CD14-positive monocyte (primary cell): Measurements from ENCODE around the gene HEXB. TPM values are rescaled to one million over a fixed set of nuclear protein-coding genes. Genes with fewer than 3 reads are reported as not detected.
A peak's percentile ranks its signal among the peaks of the same experiment; 100 is the strongest.

Source experiments
- DNase-seq, 3 donors: peaks; one replicate each; pipeline ENCODE4 v3.0.0-alpha.2; 2011 to 2022
- H2AFZ ChIP-seq: 2 replicates; pipeline ENCODE4 v1.6.0; 2012; ENCODE audit warnings: mild to moderate bottlenecking, low read depth, low read length, inconsistent platforms; ENCODE audit not compliant: insufficient read depth, poor library complexity, severe bottlenecking
- H3K27ac ChIP-seq, 2 donors: 1 replicate in 1 of 2; 2 replicates in 1 of 2; pipeline ENCODE4 v1.5.1; 2012 to 2013; ENCODE audit warnings: low read length in 2 of 2, control low read depth in 1 of 2, inconsistent platforms in 1 of 2, low read depth in 1 of 2, mild to moderate bottlenecking in 1 of 2
- H3K27me3 ChIP-seq, 2 donors: one replicate each; pipeline versions ENCODE4 v1.6.0 to v1.6.1; 2011 to 2013; ENCODE audit warnings: low read length in 2 of 2; ENCODE audit not compliant: control insufficient read depth in 2 of 2, insufficient read depth in 2 of 2
- H3K36me3 ChIP-seq, 2 donors: replicated peaks in 1 of 2; 1 replicate in 1 of 2; 2 replicates in 1 of 2; pipeline versions ENCODE4 v1.5.1 to v1.6.1; 2012 to 2013; ENCODE audit warnings: low read length in 2 of 2, control low read depth in 1 of 2, inconsistent platforms in 1 of 2, mild to moderate bottlenecking in 1 of 2; ENCODE audit not compliant: insufficient read depth in 2 of 2, control insufficient read depth in 1 of 2
- H3K4me1 ChIP-seq, 2 donors: 1 replicate in 1 of 2; 2 replicates in 1 of 2; pipeline versions ENCODE4 v1.5.1 to v1.6.1; 2012 to 2013; ENCODE audit warnings: low read length in 2 of 2, control low read depth in 1 of 2, inconsistent platforms in 1 of 2, mild to moderate bottlenecking in 1 of 2, moderate library complexity in 1 of 2; ENCODE audit not compliant: insufficient read depth in 2 of 2, control insufficient read depth in 1 of 2
- H3K4me2 ChIP-seq: replicated peaks from 2 replicates; pipeline ENCODE3; 2012; ENCODE audit warnings: low read length, moderate library complexity, mild to moderate bottlenecking; ENCODE audit not compliant: poor library complexity, severe bottlenecking; ENCODE audit errors: extremely low read depth
- H3K4me3 ChIP-seq, 3 experiments: fragments of 200-600 bp in 1 of 3; sonication (generic) in 1 of 3; replicated peaks in 1 of 3; 1 replicate in 2 of 3; 2 replicates in 1 of 3; pipeline ENCODE4 v1.5.1; 2011 to 2013; ENCODE audit warnings: low read length in 3 of 3, mild to moderate bottlenecking in 3 of 3, control low read depth in 2 of 3, low read depth in 2 of 3, inconsistent platforms in 1 of 3, moderate library complexity in 1 of 3
- H3K79me2 ChIP-seq: 2 replicates; pipeline ENCODE4 v1.6.0; 2012; ENCODE audit warnings: mild to moderate bottlenecking, control low read depth, inconsistent platforms, low read length, moderate library complexity; ENCODE audit not compliant: insufficient read depth
- H3K9ac ChIP-seq: 2 replicates; pipeline ENCODE4 v1.6.0; 2017; ENCODE audit warnings: low read length, mild to moderate bottlenecking; ENCODE audit not compliant: insufficient read depth, poor library complexity, severe bottlenecking
- H3K9me3 ChIP-seq, 2 donors: replicated peaks in 1 of 2; 1 replicate in 1 of 2; 2 replicates in 1 of 2; pipeline versions ENCODE4 v1.5.1 to v1.6.1; 2012 to 2013; ENCODE audit warnings: low read length in 2 of 2, control low read depth in 1 of 2; ENCODE audit not compliant: control insufficient read depth in 1 of 2, insufficient read depth in 1 of 2
- H4K20me1 ChIP-seq: 2 replicates; pipeline ENCODE4 v1.6.0; 2012; ENCODE audit warnings: mild to moderate bottlenecking, low read length, control low read depth, moderate library complexity; ENCODE audit not compliant: insufficient read depth
- H3K27ac Mint-ChIP-seq, 7 donors: one replicate each; pipeline ENCODE4 v1.8.0; 2020; ENCODE audit warnings: mild to moderate bottlenecking in 7 of 7, mixed read lengths in 7 of 7, moderate library complexity in 6 of 7, inconsistent platforms in 2 of 7
- H3K27me3 Mint-ChIP-seq, 3 donors: one replicate each; pipeline ENCODE4 v1.8.0; 2021 to 2022; ENCODE audit warnings: low read depth in 3 of 3, mild to moderate bottlenecking in 3 of 3, mixed read lengths in 3 of 3, moderate library complexity in 3 of 3, inconsistent platforms in 1 of 3
- H3K36me3 Mint-ChIP-seq, 2 donors: one replicate each; pipeline ENCODE4 v1.8.0; 2020; ENCODE audit warnings: mixed read lengths in 2 of 2, inconsistent platforms in 1 of 2, mild to moderate bottlenecking in 1 of 2
- H3K4me1 Mint-ChIP-seq: one replicate; pipeline ENCODE4 v1.8.0; 2020; ENCODE audit warnings: mild to moderate bottlenecking, mixed read lengths
- H3K4me3 Mint-ChIP-seq, 2 donors: one replicate each; pipeline ENCODE4 v1.8.0; 2020; ENCODE audit warnings: mild to moderate bottlenecking in 2 of 2, mixed read lengths in 2 of 2, moderate library complexity in 1 of 2
- H3K9me3 Mint-ChIP-seq, 7 donors: one replicate each; pipeline ENCODE4 v1.8.0; 2020 to 2022; ENCODE audit warnings: mixed read lengths in 7 of 7, mild to moderate bottlenecking in 6 of 7, moderate library complexity in 6 of 7, inconsistent platforms in 2 of 7
- WGBS: methylation state at CpG from one replicate; pipeline ENCODE4 v1.1.5; 2013; ENCODE audit warnings: missing lambda C conversion rate; ENCODE audit not compliant: insufficient coverage; 5-methylcytosine and 5-hydroxymethylcytosine counted together
- intact Hi-C, 2 donors: fragments of 100-400 bp; cut with micrococcal nuclease; formaldehyde crosslinking; loops; one replicate each; pipeline versions ENCODE4 v1.15.0 to v1.15.1; 2023
- polyA plus RNA-seq, 3 donors: library from polyadenylated mRNA; depleted of rRNA in 1 of 3; unstranded in 2 of 3; stranded (reverse) in 1 of 3; fragments of 300-500 nt in 2 of 3; fragments of >200 nt in 1 of 3; fragmentation: Illumina TruSeq in 2 of 3; gene quantifications; 1 replicate in 2 of 3; 2 replicates in 1 of 3; pipeline ENCODE4 v1.2.3, GENCODE V29; 2012 to 2021
- TF ChIP-seq, protein P1 (sequence below): fragments of 200-600 bp; IDR thresholded peaks from one replicate; pipeline ENCODE4 v1.8.0; 2022; ENCODE audit warnings: antibody characterized with exemption, mild to moderate bottlenecking

HEXB gene
- polyA plus RNA-seq, 3 donors, result 158 to 518 (median 470) TPM

DNA sequence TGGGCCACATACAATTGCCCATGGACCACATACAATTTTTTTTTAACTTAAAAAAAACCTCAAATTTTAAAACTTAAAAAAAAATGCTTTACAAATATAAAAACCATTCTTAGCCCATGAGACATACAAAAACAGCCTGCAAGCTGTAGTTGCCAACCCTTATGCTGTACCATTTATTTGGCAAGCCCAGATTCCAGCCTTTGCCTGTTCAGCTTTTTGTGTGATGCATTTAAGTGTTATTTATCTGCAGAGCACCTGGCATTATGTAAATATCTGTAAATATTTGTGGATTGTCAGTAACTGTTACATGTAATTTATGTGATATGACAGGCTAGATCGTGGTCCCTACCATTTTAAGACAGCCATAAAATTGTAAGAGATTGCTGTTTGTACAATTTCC lies 32.6 kb downstream of the HEXB start:
- H3K9me3 Mint-ChIP-seq, result no peaks in the 10 kb centered on the region
- no CpG with 5 or more reads among the region's 1 CpG for WGBS

DNA sequence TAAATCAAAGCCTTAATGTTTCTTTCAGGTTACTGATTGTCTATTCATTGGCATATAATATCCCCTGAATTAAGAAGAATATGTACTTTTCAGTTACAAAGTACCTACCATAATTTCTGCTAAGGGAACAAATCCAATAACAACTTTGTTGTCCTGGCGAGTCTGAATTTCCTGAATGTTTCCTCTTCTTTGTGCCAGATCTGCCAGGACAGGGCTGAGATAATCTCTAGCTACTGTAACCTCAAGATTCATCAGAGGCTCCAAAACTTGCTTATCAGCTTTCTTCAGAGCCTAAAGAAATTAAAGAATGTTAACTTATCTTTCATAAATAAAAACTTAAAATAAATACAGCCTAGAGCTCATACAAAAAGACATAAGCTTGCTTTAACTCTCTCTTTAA lies 37.2 kb downstream of the HEXB start:
- intact Hi-C loops, result no loop called here
- H3K27ac Mint-ChIP-seq, result no peak overlapping the region
- no CpG with 5 or more reads among the region's 1 CpG for WGBS

More for the DNA sequence above, 32.6 kb downstream of the HEXB start:
- Histone ChIP-seq H3K9ac (no peak overlapping the region), H3K27ac (peak overlapping the region in 1 of 2 donors; percentile 1), H3K4me2 (no peak overlapping the region), H3K27me3 (no peaks in the 10 kb centered on the region), H3K9me3 (no peaks in the 10 kb centered on the region), H4K20me1 (peaks cover 15% of the 10 kb centered on the region), H3K4me1 (no peaks in the 10 kb centered on the region), H3K4me3 (no peak overlapping the region), H3K79me2 (no peaks in the 10 kb centered on the region), H3K36me3 (peaks cover 85 to 99% of the 10 kb centered on the region in 2 donors), H2AFZ (no peak overlapping the region)
- Mint-ChIP-seq H3K27me3 (peaks cover 0 to 2% (median 0%) of the 10 kb centered on the region in 3 donors), H3K36me3 (peaks cover 67 to 82% of the 10 kb centered on the region in 2 donors), H3K4me3 (no peak overlapping the region), H3K4me1 (no peaks in the 10 kb centered on the region), H3K27ac (no peak overlapping the region)
- intact Hi-C loops, result no loop called here
- TF ChIP-seq, protein P1, sequence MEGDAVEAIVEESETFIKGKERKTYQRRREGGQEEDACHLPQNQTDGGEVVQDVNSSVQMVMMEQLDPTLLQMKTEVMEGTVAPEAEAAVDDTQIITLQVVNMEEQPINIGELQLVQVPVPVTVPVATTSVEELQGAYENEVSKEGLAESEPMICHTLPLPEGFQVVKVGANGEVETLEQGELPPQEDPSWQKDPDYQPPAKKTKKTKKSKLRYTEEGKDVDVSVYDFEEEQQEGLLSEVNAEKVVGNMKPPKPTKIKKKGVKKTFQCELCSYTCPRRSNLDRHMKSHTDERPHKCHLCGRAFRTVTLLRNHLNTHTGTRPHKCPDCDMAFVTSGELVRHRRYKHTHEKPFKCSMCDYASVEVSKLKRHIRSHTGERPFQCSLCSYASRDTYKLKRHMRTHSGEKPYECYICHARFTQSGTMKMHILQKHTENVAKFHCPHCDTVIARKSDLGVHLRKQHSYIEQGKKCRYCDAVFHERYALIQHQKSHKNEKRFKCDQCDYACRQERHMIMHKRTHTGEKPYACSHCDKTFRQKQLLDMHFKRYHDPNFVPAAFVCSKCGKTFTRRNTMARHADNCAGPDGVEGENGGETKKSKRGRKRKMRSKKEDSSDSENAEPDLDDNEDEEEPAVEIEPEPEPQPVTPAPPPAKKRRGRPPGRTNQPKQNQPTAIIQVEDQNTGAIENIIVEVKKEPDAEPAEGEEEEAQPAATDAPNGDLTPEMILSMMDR, result no peak
- DNase-seq, result no peak

More for the DNA sequence above, 37.2 kb downstream of the HEXB start:
- H4K20me1 ChIP-seq, result peaks cover 16% of the 10 kb centered on the region
- Mint-ChIP-seq H3K4me3 (no peak overlapping the region), H3K27me3 (no peaks in the 10 kb centered on the region), H3K9me3 (no peaks in the 10 kb centered on the region), H3K4me1 (no peaks in the 10 kb centered on the region), H3K36me3 (peaks cover 67 to 83% of the 10 kb centered on the region in 2 donors)
- H3K4me3 ChIP-seq, result no peak overlapping the region
- no peaks in the 10 kb centered on the region for H3K9me3 ChIP-seq
- H3K4me1 ChIP-seq, result no peaks in the 10 kb centered on the region
- H3K9ac ChIP-seq, result no peak overlapping the region
- H3K27me3 ChIP-seq, result no peaks in the 10 kb centered on the region
- H3K27ac ChIP-seq, result no peak overlapping the region
- H3K79me2 ChIP-seq, result no peaks in the 10 kb centered on the region
- TF ChIP-seq, protein P1, result no peak
- no peak for DNase-seq
- H2AFZ ChIP-seq, result no peak overlapping the region
- peaks cover 95 to 100% of the 10 kb centered on the region in 2 donors for H3K36me3 ChIP-seq
- H3K4me2 ChIP-seq, result no peak overlapping the region
